ENCODE measurements around the gene SCN7A.

- no peak for TF ChIP-seq CTCF (conservative IDR thresholded peaks at IDR 0.05; ENCODE audit: low read length)
- TF ChIP-seq EZH2phosphoT487 (IDR thresholded peaks at IDR 0.05; ENCODE audit: borderline replicate concordance, low read depth, low read length), result no peak
These were observed 117.6 kb downstream of the SCN7A start for GRCh38 chr2:166376488-166376828.

All from OCI-LY7 (cell line).